ENCODE measurements around the gene RNF166. TPM values are rescaled to one million over a fixed set of nuclear protein-coding genes. Genes with fewer than 3 reads are reported as not detected.

RNF166 gene
- total RNA-seq, 1 experiment from 2014 or later: 19.8 TPM

DNA sequence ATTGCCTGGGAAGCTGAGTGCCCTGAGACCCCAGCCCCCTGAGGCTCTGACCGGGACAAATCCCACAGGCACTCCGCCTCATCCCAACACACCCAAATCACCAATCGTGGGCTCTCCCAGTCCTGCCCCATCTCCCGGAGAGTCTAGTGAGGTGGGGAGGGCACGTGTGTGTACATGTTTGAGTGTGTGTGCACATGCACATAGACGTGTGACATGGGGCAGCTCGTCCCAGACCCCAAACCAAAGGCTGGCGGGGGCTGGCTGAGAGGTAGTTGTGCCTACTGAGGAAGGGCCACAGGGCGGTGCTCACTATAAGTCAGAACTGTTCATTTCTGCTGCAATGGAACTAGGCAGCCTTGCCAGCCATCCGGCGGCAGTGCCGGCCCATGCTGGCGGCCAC is 28.5 kb downstream of the RNF166 start:
- in situ Hi-C loops (cut with HindIII; ENCODE audit: low pct_unique_long_range_greater_than_20kb, low sequenced_read_pairs): no loop called here
- ChIA-PET CTCF (no interaction called here), POLR2A (no interaction called here)
- Histone ChIP-seq H3K27ac (ENCODE audit: low read length) (no peak overlapping the region), H3K27me3 (ENCODE audit: control insufficient read depth, insufficient read depth, low read length) (no peaks in the 10 kb centered on the region), H3K36me3 (ENCODE audit: control insufficient read depth, insufficient read depth, low read length) (no peaks in the 10 kb centered on the region), H3K4me3 (ENCODE audit: low read depth in 2 of 2, low read length in 2 of 2) (no peak overlapping the region), H3K9me3 (ENCODE audit: control insufficient read depth, insufficient read depth, low read depth, low read length) (no peaks in the 10 kb centered on the region), H3K4me1 (ENCODE audit: control insufficient read depth, insufficient read depth, low read length) (no peaks in the 10 kb centered on the region)
- DNase-seq (ENCODE audit: low read depth, low spot score) (no peak), ATAC-seq (no peak)
- intact Hi-C loops (cut with micrococcal nuclease; ENCODE audit: unreplicated experiment): no loop called here
- BruUV-seq (replicated peaks): no TSS peak
- TF ChIP-seq TCF7L2 (IDR thresholded peaks at IDR 0.05; ENCODE audit: low read depth, low read length): no peak
- TF ChIP-seq SIN3A (IDR thresholded peaks at IDR 0.05; ENCODE audit: borderline replicate concordance, insufficient read depth, low read depth, low read length): no peak
- TF ChIP-seq, protein P1, sequence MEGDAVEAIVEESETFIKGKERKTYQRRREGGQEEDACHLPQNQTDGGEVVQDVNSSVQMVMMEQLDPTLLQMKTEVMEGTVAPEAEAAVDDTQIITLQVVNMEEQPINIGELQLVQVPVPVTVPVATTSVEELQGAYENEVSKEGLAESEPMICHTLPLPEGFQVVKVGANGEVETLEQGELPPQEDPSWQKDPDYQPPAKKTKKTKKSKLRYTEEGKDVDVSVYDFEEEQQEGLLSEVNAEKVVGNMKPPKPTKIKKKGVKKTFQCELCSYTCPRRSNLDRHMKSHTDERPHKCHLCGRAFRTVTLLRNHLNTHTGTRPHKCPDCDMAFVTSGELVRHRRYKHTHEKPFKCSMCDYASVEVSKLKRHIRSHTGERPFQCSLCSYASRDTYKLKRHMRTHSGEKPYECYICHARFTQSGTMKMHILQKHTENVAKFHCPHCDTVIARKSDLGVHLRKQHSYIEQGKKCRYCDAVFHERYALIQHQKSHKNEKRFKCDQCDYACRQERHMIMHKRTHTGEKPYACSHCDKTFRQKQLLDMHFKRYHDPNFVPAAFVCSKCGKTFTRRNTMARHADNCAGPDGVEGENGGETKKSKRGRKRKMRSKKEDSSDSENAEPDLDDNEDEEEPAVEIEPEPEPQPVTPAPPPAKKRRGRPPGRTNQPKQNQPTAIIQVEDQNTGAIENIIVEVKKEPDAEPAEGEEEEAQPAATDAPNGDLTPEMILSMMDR (IDR thresholded peaks at IDR 0.05): no peak
- no peak for TF ChIP-seq POLR2AphosphoS5 (IDR thresholded peaks at IDR 0.05; ENCODE audit: low read depth, low read length)
- TF ChIP-seq, protein P2, sequence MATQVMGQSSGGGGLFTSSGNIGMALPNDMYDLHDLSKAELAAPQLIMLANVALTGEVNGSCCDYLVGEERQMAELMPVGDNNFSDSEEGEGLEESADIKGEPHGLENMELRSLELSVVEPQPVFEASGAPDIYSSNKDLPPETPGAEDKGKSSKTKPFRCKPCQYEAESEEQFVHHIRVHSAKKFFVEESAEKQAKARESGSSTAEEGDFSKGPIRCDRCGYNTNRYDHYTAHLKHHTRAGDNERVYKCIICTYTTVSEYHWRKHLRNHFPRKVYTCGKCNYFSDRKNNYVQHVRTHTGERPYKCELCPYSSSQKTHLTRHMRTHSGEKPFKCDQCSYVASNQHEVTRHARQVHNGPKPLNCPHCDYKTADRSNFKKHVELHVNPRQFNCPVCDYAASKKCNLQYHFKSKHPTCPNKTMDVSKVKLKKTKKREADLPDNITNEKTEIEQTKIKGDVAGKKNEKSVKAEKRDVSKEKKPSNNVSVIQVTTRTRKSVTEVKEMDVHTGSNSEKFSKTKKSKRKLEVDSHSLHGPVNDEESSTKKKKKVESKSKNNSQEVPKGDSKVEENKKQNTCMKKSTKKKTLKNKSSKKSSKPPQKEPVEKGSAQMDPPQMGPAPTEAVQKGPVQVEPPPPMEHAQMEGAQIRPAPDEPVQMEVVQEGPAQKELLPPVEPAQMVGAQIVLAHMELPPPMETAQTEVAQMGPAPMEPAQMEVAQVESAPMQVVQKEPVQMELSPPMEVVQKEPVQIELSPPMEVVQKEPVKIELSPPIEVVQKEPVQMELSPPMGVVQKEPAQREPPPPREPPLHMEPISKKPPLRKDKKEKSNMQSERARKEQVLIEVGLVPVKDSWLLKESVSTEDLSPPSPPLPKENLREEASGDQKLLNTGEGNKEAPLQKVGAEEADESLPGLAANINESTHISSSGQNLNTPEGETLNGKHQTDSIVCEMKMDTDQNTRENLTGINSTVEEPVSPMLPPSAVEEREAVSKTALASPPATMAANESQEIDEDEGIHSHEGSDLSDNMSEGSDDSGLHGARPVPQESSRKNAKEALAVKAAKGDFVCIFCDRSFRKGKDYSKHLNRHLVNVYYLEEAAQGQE (IDR thresholded peaks at IDR 0.05; ENCODE audit: insufficient read depth in 1 of 2, low read depth in 2 of 2, low read length in 1 of 2): no peak

DNA sequence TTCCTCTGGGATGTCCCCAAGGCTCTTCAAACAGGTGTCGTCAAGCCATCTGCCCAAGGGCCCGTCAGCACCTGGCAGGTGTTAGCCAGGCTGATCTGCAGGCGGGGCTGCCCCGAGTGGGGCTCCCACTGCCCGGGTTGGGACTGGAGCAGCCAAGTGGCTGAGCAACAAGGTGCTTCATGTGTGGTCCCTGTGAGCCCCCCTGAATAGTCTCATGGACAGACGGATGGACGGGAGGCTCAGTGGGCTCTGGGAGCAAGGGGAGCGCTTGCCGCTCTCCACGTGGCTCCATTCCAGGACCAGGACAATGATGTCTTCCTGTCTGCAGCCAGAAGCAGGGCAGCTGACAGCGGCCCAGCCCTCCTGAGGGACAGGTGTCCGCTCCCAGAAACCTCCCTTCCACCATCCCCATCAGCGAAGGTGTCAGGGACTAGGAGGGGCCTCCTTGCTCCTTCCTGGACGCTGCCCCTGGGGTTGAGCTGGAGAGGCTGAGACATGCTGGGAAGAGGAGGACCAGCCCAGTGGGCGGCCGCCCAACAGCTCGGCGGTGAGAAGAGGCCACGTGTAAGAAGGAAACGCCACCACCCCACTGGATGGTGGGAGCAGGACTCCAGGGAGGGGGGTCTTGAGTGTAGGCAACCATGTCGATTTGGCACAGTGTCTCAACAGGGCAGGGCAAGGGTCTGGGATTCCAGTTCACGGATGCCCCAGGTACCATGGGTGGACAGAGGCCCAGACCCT is 29.5 kb downstream of the RNF166 start:
- no peaks in the 10 kb centered on the region for H3K36me3 ChIP-seq (ENCODE audit: control insufficient read depth, insufficient read depth, low read length)
- in situ Hi-C loops (cut with HindIII; ENCODE audit: low pct_unique_long_range_greater_than_20kb, low sequenced_read_pairs) (no loop called here), intact Hi-C loops (cut with micrococcal nuclease; ENCODE audit: unreplicated experiment) (no loop called here)
- no peak overlapping the region for H3K4me3 ChIP-seq (ENCODE audit: low read depth in 2 of 2, low read length in 2 of 2)
- CTCF ChIA-PET: no interaction called here
- no peak for ATAC-seq
- DNase-seq (ENCODE audit: low read depth, low spot score): no peak
- no TSS peak for BruUV-seq (replicated peaks)
- no peaks in the 10 kb centered on the region for H3K27me3 ChIP-seq (ENCODE audit: control insufficient read depth, insufficient read depth, low read length)
- H3K4me1 ChIP-seq (ENCODE audit: control insufficient read depth, insufficient read depth, low read length): no peaks in the 10 kb centered on the region
- TF ChIP-seq TCF7L2 (IDR thresholded peaks at IDR 0.05; ENCODE audit: low read depth, low read length): no peak
- TF ChIP-seq, protein P1 (IDR thresholded peaks at IDR 0.05): no peak
- TF ChIP-seq POLR2AphosphoS5 (IDR thresholded peaks at IDR 0.05; ENCODE audit: low read depth, low read length): no peak
- TF ChIP-seq, protein P2 (IDR thresholded peaks at IDR 0.05; ENCODE audit: insufficient read depth in 1 of 2, low read depth in 2 of 2, low read length in 1 of 2): no peak
- TF ChIP-seq SIN3A (IDR thresholded peaks at IDR 0.05; ENCODE audit: borderline replicate concordance, insufficient read depth, low read depth, low read length): no peak
- POLR2A ChIA-PET: no interaction called here
- H3K9me3 ChIP-seq (ENCODE audit: control insufficient read depth, insufficient read depth, low read depth, low read length): no peaks in the 10 kb centered on the region
- H3K27ac ChIP-seq (ENCODE audit: low read length): no peak overlapping the region
